HepG2 (cell line): ENCODE data around the gene ARHGEF4.

Source experiments
- ELF4 ChIP-seq: sonication (generic); formaldehyde crosslinking; IDR thresholded peaks from 2 replicates; pipeline ENCODE4 v1.5.0; 2020; ENCODE audit warnings: missing genetic modification reagents, mild to moderate bottlenecking, moderate library complexity, borderline replicate concordance
- TF ChIP-seq, protein P1 (sequence below): sonication (generic); formaldehyde crosslinking; IDR thresholded peaks from 2 replicates; pipeline ENCODE4 v1.4.0; 2020; ENCODE audit warnings: missing genetic modification reagents, borderline replicate concordance

DNA sequence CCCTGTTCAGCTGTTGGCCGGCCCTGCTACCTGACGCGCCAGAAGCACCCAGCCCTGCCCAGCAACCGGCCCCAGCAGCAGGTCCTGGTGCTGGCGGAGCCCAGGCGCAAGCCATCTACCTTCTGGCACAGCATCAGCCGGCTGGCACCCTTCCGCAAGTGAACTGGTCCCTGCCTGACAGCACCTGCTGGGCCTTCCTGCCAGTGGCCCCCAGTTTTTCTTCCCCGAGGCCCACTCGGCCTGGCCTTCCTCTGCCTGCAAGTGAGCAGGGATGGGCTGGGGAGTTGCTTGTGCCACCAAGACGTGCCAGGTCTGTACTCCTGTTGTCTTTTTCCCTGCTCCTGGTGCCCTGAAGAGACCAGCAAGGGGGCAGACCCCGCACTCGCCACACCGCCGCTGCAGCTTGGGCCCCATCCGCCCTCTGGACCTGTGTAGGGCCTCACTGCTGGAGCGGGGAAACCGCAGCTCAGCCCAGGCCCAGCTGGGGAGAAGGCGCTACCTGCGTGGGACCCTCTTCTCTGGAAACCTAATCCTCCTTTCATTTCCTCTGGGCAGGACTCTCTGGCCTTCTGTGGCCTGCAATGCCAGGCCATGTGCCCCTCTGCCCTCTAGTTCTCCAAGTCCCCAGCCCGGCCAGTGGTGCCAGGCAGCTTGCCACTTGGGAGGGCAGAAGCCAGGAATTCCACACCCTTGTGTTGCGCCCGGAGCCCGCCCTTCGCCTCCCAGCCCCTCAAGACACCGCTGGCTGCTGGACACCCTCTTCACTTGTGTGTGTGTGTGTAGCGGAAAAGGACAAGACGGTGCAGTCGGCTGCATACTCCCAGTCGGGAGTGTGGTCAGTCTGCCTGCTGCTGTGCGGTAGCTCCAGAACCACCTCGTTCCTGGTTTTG, 209.6 kb downstream of the ARHGEF4 start:
- TF ChIP-seq, protein P1, sequence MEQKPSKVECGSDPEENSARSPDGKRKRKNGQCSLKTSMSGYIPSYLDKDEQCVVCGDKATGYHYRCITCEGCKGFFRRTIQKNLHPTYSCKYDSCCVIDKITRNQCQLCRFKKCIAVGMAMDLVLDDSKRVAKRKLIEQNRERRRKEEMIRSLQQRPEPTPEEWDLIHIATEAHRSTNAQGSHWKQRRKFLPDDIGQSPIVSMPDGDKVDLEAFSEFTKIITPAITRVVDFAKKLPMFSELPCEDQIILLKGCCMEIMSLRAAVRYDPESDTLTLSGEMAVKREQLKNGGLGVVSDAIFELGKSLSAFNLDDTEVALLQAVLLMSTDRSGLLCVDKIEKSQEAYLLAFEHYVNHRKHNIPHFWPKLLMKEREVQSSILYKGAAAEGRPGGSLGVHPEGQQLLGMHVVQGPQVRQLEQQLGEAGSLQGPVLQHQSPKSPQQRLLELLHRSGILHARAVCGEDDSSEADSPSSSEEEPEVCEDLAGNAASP (CRISPR knock-in tag): no peak
- TF ChIP-seq ELF4 (CRISPR knock-in tag): no peak
